ENCODE results near the gene RPS6KA2.

The RPS6KA2 gene

DNA sequence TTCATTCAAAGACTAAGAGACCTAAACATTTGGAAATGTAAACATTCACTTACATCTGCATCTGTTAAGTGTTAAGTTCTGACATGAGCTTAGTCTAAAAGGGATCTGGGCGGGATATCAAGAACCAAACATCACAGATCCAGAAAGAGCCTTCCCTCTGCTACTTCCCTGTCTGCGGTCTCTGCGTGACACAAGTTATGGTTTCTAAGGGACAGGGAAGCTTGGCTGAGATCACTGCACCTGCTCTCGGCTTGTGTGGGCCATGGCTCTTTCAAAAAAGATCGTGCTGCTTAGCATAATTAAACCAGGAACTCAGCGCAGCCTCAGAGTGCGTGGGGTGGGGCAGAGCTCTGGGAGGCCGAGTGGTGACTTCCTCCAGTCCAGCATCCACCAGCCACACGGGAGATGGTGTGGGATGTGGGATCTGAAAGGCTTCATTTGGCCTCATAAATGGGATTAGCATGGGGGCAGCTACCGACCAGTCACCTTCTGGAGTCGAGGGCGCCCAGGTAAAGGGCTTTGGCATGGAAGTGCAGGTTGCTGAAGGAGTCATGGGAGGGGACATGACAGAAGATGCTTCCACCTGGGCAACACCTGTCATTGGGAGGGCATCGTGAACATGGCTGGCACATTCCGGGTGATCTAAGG is 23.9 kb downstream of the RPS6KA2 start:
- Histone ChIP-seq H2AFZ (ENCODE audit: low read depth, low read length) (no peak overlapping the region), H3K9me3 (ENCODE audit: insufficient read depth, low read length, severe bottlenecking) (no peaks in the 10 kb centered on the region), H3K36me3 (ENCODE audit: insufficient read depth, low read length) (no peaks in the 10 kb centered on the region), H3K4me3 (ENCODE audit: low read depth in 1 of 2, low read length in 2 of 2) (no peak overlapping the region), H4K20me1 (ENCODE audit: insufficient read depth, low read length) (no peaks in the 10 kb centered on the region), H3K9ac (ENCODE audit: low read depth, low read length) (no peak overlapping the region), H3K4me1 (ENCODE audit: insufficient read depth, low read length) (no peaks in the 10 kb centered on the region), H3K4me2 (ENCODE audit: insufficient read depth, low read length) (no peak overlapping the region), H3K79me2 (ENCODE audit: insufficient read depth, low read length) (no peaks in the 10 kb centered on the region), H3K27me3 (ENCODE audit: insufficient read depth, low read length, poor library complexity) (no peaks in the 10 kb centered on the region), H3K27ac (ENCODE audit: low read length) (no peak overlapping the region)
- ATAC-seq (ENCODE audit: insufficient read depth, low read depth) (no peak), DNase-seq (no peak)
- TF ChIP-seq EZH2 (IDR thresholded peaks at IDR 0.05; ENCODE audit: borderline replicate concordance, low read depth, low read length, severe bottlenecking), result no peak
- TF ChIP-seq CTCF (IDR thresholded peaks at IDR 0.05; ENCODE audit: borderline replicate concordance, extremely low read depth, low read length, poor library complexity, severe bottlenecking), result no peak

DNA sequence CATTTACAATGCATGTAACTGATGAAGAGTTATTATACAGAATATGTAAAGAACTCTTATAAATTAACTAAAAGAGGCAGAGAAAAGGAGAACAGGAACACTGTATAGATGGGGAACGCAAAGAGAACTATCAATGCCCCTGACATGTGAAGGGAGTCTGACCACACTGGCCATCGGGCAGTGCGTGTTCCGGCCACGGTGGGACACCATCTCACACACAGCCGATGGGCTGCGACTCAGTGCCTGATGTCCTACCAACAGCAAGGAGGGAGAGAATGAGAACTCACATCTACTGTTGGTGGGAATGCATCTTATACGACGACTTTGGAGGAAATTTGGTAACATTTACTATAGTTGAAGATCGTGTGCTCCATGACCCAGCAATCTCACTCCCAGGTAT is 25.1 kb downstream of the RPS6KA2 start:
- Histone ChIP-seq H2AFZ (ENCODE audit: low read depth, low read length) (no peak overlapping the region), H3K4me2 (ENCODE audit: insufficient read depth, low read length) (no peak overlapping the region), H3K79me2 (ENCODE audit: insufficient read depth, low read length) (no peaks in the 10 kb centered on the region), H3K27me3 (ENCODE audit: insufficient read depth, low read length, poor library complexity) (no peaks in the 10 kb centered on the region), H3K4me3 (ENCODE audit: low read depth in 1 of 2, low read length in 2 of 2) (no peak overlapping the region), H4K20me1 (ENCODE audit: insufficient read depth, low read length) (no peaks in the 10 kb centered on the region), H3K9ac (ENCODE audit: low read depth, low read length) (no peak overlapping the region), H3K9me3 (ENCODE audit: insufficient read depth, low read length, severe bottlenecking) (no peaks in the 10 kb centered on the region), H3K27ac (ENCODE audit: low read length) (no peak overlapping the region), H3K4me1 (ENCODE audit: insufficient read depth, low read length) (no peaks in the 10 kb centered on the region), H3K36me3 (ENCODE audit: insufficient read depth, low read length) (no peaks in the 10 kb centered on the region)
- DNase-seq (no peak), ATAC-seq (ENCODE audit: insufficient read depth, low read depth) (no peak)
- TF ChIP-seq CTCF (IDR thresholded peaks at IDR 0.05; ENCODE audit: borderline replicate concordance, extremely low read depth, low read length, poor library complexity, severe bottlenecking) (no peak), EZH2 (IDR thresholded peaks at IDR 0.05; ENCODE audit: borderline replicate concordance, low read depth, low read length, severe bottlenecking) (no peak)

GRCh38 chr6:166600931-166601330 is 26.1 kb downstream of the RPS6KA2 start:
- Histone ChIP-seq H3K79me2 (ENCODE audit: insufficient read depth, low read length) (no peaks in the 10 kb centered on the region), H3K27ac (ENCODE audit: low read length) (no peak overlapping the region), H3K9ac (ENCODE audit: low read depth, low read length) (no peak overlapping the region), H3K27me3 (ENCODE audit: insufficient read depth, low read length, poor library complexity) (no peaks in the 10 kb centered on the region), H3K9me3 (ENCODE audit: insufficient read depth, low read length, severe bottlenecking) (no peaks in the 10 kb centered on the region), H3K4me2 (ENCODE audit: insufficient read depth, low read length) (no peak overlapping the region), H3K4me3 (ENCODE audit: low read depth in 1 of 2, low read length in 2 of 2) (no peak overlapping the region), H3K36me3 (ENCODE audit: insufficient read depth, low read length) (no peaks in the 10 kb centered on the region), H3K4me1 (ENCODE audit: insufficient read depth, low read length) (no peaks in the 10 kb centered on the region), H4K20me1 (ENCODE audit: insufficient read depth, low read length) (no peaks in the 10 kb centered on the region), H2AFZ (ENCODE audit: low read depth, low read length) (no peak overlapping the region)
- DNase-seq (no peak), ATAC-seq (ENCODE audit: insufficient read depth, low read depth) (no peak)
- TF ChIP-seq CTCF (IDR thresholded peaks at IDR 0.05; ENCODE audit: borderline replicate concordance, extremely low read depth, low read length, poor library complexity, severe bottlenecking), result no peak
- no peak for TF ChIP-seq EZH2 (IDR thresholded peaks at IDR 0.05; ENCODE audit: borderline replicate concordance, low read depth, low read length, severe bottlenecking)
